A549 (cell line): ENCODE data around the gene KRT7.

ENCODE experiments used
- HDAC2 ChIP-seq: fragments of 200-600 bp; sonication (generic); IDR thresholded peaks from 2 replicates; pipeline ENCODE4 v1.6.1; 2016
- KDM5A ChIP-seq: fragments of 200-600 bp; sonication (generic); IDR thresholded peaks from 2 replicates; pipeline ENCODE4 v1.6.1; 2016; ENCODE audit warnings: antibody characterized with exemption, mild to moderate bottlenecking
- MYC ChIP-seq: IDR thresholded peaks from 2 replicates; pipeline ENCODE4 v1.6.1; 2012; ENCODE audit warnings: mild to moderate bottlenecking, inconsistent platforms, low read length, improper control_type of control experiment, borderline replicate concordance
- POLR2A ChIP-seq: IDR thresholded peaks from 2 replicates; pipeline ENCODE4 v1.6.1; 2012; ENCODE audit warnings: mild to moderate bottlenecking, low read length
- RAD21 ChIP-seq, 2 experiments: fragments of >200 bp in 1 of 2; sonication (Bioruptor Twin) in 1 of 2; formaldehyde crosslinking in 1 of 2; IDR thresholded peaks in 1 of 2; conservative IDR thresholded peaks in 1 of 2; 2 replicates in 1 of 2; 3 replicates in 1 of 2; pipeline ENCODE4 v1.6.1; 2012 to 2018; ENCODE audit warnings: inconsistent platforms in 1 of 2
- ZC3H11A ChIP-seq: fragments of 450-650 bp; IDR thresholded peaks from 2 replicates; pipeline ENCODE4 v1.6.1; 2014; ENCODE audit warnings: antibody characterized with exemption, mild to moderate bottlenecking
- ZFP36 ChIP-seq: fragments of 450-650 bp; IDR thresholded peaks from 2 replicates; pipeline ENCODE4 v1.6.1; 2014; ENCODE audit warnings: borderline replicate concordance; ENCODE audit not compliant: partially characterized antibody
- TF ChIP-seq, protein P1 (sequence below): fragments of 200-600 bp; sonication (generic); IDR thresholded peaks from 2 replicates; pipeline ENCODE4 v1.6.1; 2016; ENCODE audit warnings: antibody characterized with exemption, mild to moderate bottlenecking, moderate library complexity
- TF ChIP-seq, protein P2 (sequence below): fragments of >200 bp; sonication (Bioruptor Twin); formaldehyde crosslinking; IDR thresholded peaks from 3 replicates; pipeline ENCODE4 v1.5.1; 2016
- TF ChIP-seq, protein P3 (sequence below): IDR thresholded peaks from 2 replicates; pipeline ENCODE4 v1.6.1; 2012

DNA sequence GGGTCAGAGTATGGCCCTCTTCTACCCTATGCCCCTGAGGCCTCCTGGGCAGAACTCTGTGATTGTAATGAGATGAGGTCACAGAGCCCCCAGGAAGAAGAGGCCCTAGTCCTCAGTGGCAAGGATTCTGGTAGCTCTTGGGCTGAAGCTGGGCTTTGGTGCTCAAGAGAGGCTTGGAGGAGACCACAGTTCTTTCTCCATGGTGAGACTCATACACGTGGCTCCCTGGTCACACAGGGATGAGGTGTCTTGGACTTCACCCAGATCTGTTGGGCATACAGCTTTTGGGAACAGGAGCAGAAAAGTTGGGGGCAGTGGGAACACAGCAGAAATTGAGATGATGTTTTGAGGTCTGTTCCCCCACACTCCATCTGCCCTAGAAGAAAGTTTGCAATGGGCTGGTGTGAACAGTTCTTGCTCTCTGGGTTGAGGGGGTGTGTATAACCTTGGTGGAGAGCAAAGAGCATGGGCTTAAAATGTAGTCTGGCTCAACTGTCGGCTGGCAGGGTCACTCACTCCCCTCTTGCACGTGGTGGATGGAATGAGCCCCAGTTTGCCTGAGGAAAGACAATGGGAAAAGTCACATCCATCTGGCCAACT, 41.6 kb downstream of the KRT7 start, which contains the start of gene KRT86:
- TF ChIP-seq, protein P1, sequence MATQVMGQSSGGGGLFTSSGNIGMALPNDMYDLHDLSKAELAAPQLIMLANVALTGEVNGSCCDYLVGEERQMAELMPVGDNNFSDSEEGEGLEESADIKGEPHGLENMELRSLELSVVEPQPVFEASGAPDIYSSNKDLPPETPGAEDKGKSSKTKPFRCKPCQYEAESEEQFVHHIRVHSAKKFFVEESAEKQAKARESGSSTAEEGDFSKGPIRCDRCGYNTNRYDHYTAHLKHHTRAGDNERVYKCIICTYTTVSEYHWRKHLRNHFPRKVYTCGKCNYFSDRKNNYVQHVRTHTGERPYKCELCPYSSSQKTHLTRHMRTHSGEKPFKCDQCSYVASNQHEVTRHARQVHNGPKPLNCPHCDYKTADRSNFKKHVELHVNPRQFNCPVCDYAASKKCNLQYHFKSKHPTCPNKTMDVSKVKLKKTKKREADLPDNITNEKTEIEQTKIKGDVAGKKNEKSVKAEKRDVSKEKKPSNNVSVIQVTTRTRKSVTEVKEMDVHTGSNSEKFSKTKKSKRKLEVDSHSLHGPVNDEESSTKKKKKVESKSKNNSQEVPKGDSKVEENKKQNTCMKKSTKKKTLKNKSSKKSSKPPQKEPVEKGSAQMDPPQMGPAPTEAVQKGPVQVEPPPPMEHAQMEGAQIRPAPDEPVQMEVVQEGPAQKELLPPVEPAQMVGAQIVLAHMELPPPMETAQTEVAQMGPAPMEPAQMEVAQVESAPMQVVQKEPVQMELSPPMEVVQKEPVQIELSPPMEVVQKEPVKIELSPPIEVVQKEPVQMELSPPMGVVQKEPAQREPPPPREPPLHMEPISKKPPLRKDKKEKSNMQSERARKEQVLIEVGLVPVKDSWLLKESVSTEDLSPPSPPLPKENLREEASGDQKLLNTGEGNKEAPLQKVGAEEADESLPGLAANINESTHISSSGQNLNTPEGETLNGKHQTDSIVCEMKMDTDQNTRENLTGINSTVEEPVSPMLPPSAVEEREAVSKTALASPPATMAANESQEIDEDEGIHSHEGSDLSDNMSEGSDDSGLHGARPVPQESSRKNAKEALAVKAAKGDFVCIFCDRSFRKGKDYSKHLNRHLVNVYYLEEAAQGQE = no peak
- no peak for TF ChIP-seq MYC
- TF ChIP-seq POLR2A = no peak
- TF ChIP-seq, protein P2, sequence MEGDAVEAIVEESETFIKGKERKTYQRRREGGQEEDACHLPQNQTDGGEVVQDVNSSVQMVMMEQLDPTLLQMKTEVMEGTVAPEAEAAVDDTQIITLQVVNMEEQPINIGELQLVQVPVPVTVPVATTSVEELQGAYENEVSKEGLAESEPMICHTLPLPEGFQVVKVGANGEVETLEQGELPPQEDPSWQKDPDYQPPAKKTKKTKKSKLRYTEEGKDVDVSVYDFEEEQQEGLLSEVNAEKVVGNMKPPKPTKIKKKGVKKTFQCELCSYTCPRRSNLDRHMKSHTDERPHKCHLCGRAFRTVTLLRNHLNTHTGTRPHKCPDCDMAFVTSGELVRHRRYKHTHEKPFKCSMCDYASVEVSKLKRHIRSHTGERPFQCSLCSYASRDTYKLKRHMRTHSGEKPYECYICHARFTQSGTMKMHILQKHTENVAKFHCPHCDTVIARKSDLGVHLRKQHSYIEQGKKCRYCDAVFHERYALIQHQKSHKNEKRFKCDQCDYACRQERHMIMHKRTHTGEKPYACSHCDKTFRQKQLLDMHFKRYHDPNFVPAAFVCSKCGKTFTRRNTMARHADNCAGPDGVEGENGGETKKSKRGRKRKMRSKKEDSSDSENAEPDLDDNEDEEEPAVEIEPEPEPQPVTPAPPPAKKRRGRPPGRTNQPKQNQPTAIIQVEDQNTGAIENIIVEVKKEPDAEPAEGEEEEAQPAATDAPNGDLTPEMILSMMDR = no peak
- TF ChIP-seq RAD21 (conservative IDR thresholded peaks at IDR 0.05 in 1 of 2, IDR thresholded peaks at IDR 0.05 in 1 of 2) = no peak
- no peak for TF ChIP-seq HDAC2
- no peak for TF ChIP-seq ZC3H11A
- TF ChIP-seq, protein P3, sequence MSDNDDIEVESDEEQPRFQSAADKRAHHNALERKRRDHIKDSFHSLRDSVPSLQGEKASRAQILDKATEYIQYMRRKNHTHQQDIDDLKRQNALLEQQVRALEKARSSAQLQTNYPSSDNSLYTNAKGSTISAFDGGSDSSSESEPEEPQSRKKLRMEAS = no peak
- TF ChIP-seq ZFP36 = no peak
- no peak for TF ChIP-seq KDM5A
